Nephron progenitor cell (in vitro differentiated cells): ENCODE results near the gene ALG14.

Experiments
- DNase-seq: peaks from one replicate; pipeline ENCODE4 v3.0.0; 2021
- H3K27ac Mint-ChIP-seq: 2 replicates; pipeline ENCODE4 v1.8.0; 2021; ENCODE audit warnings: mild to moderate bottlenecking, moderate library complexity, mixed read lengths
- H3K27me3 Mint-ChIP-seq: 2 replicates; pipeline ENCODE4 v1.8.0; 2021; ENCODE audit warnings: mild to moderate bottlenecking, low read depth, mixed read lengths; ENCODE audit not compliant: poor library complexity
- H3K36me3 Mint-ChIP-seq: 2 replicates; pipeline ENCODE4 v1.8.0; 2021; ENCODE audit warnings: low read depth, mixed read lengths
- H3K4me1 Mint-ChIP-seq: 2 replicates; pipeline ENCODE4 v1.8.0; 2021; ENCODE audit warnings: mixed read lengths
- H3K4me3 Mint-ChIP-seq: 2 replicates; pipeline ENCODE4 v1.8.0; 2021; ENCODE audit warnings: mild to moderate bottlenecking, moderate library complexity, mixed read lengths
- H3K9me3 Mint-ChIP-seq: 2 replicates; pipeline ENCODE4 v1.8.0; 2021; ENCODE audit warnings: mild to moderate bottlenecking, moderate library complexity, mixed read lengths
- TF ChIP-seq, protein P1 (sequence below): fragments of 200-600 bp; sonication (generic); IDR thresholded peaks from 2 replicates; pipeline ENCODE4 v1.5.0; 2021; ENCODE audit warnings: antibody characterized with exemption

Gene ALG14

DNA sequence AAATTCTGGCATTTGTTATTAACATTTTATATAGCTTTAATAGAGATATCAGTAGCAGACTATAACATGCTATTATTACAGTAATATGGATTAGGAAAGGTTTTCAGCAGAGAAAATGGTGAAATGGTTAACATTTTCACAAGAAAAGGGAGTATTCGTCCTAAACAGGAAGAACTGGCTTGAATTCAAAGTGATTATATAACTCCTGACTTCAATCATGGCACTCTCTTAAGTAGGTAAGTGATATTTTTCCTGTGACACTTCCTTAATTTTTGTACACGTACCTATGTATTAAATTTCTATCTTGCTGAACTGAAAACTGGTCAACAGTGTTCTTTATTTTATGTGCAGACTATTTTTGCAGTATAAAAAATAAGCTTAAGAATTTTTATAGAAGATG, 77.9 kb downstream of the ALG14 start:
- TF ChIP-seq, protein P1, sequence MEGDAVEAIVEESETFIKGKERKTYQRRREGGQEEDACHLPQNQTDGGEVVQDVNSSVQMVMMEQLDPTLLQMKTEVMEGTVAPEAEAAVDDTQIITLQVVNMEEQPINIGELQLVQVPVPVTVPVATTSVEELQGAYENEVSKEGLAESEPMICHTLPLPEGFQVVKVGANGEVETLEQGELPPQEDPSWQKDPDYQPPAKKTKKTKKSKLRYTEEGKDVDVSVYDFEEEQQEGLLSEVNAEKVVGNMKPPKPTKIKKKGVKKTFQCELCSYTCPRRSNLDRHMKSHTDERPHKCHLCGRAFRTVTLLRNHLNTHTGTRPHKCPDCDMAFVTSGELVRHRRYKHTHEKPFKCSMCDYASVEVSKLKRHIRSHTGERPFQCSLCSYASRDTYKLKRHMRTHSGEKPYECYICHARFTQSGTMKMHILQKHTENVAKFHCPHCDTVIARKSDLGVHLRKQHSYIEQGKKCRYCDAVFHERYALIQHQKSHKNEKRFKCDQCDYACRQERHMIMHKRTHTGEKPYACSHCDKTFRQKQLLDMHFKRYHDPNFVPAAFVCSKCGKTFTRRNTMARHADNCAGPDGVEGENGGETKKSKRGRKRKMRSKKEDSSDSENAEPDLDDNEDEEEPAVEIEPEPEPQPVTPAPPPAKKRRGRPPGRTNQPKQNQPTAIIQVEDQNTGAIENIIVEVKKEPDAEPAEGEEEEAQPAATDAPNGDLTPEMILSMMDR = no peak
- no peak for DNase-seq
- Mint-ChIP-seq H3K27ac (no peak overlapping the region), H3K9me3 (no peaks in the 10 kb centered on the region), H3K4me3 (no peak overlapping the region), H3K27me3 (peaks cover 7% of the 10 kb centered on the region), H3K4me1 (peaks cover 27% of the 10 kb centered on the region), H3K36me3 (no peaks in the 10 kb centered on the region)

DNA sequence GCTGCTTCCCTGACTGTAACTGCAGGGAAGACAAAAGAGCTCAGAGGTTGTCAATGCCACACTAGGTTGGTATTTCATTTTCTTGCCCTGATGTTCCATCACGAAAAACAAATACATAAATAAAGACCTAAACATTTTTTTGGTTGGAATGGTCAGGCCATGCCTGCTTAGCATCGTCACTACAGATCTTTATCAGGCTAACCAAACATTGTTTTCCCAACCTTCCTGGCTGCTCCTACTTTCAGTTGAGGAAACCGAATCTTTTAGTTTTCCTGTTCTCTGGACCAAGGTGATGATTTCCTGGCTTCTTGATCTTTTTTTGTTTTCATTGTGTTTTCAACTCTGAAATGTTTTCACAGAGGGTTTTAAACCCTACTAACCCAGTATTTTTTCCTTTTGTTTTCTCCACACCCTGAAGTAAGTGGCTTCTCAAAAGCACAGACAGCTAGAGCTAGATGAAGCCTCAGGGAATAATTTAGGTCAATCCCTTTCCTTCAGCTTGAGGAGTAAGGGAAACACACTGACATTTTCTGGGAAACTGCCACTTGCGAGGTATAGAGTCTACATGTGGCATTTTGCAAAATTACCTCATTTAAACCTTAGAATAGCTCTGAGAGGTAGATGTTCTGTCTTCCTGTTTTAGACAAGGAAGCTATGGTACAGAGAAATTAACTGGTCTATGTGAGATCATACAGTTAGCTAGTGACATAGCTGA, 78.7 kb downstream of the ALG14 start:
- TF ChIP-seq, protein P1 = no peak
- Mint-ChIP-seq H3K4me1 (peaks cover 20% of the 10 kb centered on the region), H3K4me3 (no peak overlapping the region), H3K36me3 (no peaks in the 10 kb centered on the region), H3K27me3 (peaks cover 7% of the 10 kb centered on the region), H3K27ac (peak overlapping the region; percentile 82), H3K9me3 (no peaks in the 10 kb centered on the region)
- no peak for DNase-seq

DNA sequence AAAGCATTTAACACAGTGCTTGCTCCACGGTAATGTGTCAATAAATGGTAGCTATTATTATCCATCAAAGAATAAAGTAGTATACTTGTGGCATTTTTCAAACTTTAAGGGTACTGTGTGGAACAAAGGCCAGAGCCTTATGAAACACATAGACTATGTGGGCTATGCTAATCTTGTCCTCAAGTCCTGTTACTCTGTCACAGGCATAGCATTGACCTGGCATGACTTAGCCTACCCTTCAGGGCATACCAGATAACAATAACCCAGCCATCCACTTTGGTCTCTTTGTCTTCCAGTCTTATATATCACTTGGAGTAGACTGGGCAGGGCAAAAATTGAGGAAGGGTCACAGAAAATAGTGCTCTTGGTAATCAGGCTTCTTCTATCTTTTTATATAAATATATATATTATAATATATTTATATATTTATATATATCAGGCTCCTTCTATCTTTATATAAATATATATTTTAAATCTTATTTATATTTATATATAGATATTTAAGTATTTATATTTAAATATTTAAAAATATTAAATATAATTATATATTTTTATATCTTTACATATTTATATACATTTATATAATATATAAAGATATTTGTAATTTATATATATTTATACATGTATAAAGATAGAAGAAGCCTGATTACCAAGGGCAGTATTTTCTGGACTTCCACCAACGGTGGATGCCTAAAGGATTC, 79.7 kb downstream of the ALG14 start:
- Mint-ChIP-seq H3K4me1 (peaks cover 22% of the 10 kb centered on the region), H3K27ac (no peak overlapping the region), H3K36me3 (no peaks in the 10 kb centered on the region)

DNA sequence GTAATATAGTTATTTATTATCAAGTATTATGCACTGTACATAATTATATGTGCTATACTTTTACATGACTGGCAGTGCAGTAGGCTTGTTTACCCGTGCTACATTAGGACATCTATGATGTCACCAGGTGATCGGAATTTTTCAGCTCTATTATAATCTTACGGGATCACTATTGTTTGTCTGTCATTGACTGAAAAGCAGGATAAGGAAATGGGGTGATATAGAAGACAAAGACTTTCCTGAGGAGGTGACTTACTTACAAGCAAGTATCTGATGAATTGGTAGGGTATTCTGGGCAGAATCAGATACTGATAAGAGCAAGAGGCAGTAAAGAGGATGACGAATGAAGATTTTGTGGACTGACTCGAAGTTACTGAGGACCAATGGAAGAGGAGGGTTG, 80.6 kb downstream of the ALG14 start:
- no peak for DNase-seq
- H3K4me1 Mint-ChIP-seq = peaks cover 24% of the 10 kb centered on the region
- peaks cover 2% of the 10 kb centered on the region for H3K27me3 Mint-ChIP-seq
- no peak overlapping the region for H3K27ac Mint-ChIP-seq
- TF ChIP-seq, protein P1 = no peak
- H3K9me3 Mint-ChIP-seq = no peaks in the 10 kb centered on the region
- H3K4me3 Mint-ChIP-seq = no peak overlapping the region
- no peaks in the 10 kb centered on the region for H3K36me3 Mint-ChIP-seq

More for the DNA sequence above, 79.7 kb downstream of the ALG14 start:
- Mint-ChIP-seq H3K27me3 (peaks cover 6% of the 10 kb centered on the region), H3K9me3 (no peaks in the 10 kb centered on the region), H3K4me3 (no peak overlapping the region)
- TF ChIP-seq, protein P1 = no peak
- no peak for DNase-seq

DNA sequence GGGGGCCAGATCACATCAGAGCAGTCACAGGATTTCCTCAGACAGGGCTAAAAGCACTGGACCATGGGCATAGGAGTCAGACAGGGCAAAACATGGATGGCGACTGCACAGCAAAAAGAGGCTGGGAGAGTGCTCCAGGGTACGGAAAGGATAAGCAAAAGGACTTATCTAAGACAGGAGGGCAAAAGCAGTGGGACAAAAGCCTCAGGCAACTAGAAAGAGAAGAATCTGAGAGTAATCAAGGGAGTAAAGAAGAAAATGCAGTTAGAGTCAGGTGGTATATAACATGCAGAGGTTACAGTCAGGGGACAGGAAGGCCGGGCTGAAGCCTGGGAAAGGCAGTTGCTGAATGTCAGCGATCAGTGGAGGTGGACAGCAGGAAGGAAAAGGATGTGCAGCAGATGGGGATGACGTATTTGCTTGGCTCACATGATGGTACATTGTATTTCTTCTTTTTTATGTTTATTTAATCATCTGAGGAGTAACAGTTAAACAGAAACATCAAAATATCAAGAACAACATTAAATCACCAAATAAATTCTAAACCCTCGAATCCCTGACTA, 82.8 kb downstream of the ALG14 start:
- TF ChIP-seq, protein P1 = no peak
- peaks cover 36% of the 10 kb centered on the region for H3K4me1 Mint-ChIP-seq
- H3K4me3 Mint-ChIP-seq = no peak overlapping the region
- no peaks in the 10 kb centered on the region for H3K9me3 Mint-ChIP-seq
- DNase-seq = no peak
- no peaks in the 10 kb centered on the region for H3K36me3 Mint-ChIP-seq
- H3K27me3 Mint-ChIP-seq = no peaks in the 10 kb centered on the region
- H3K27ac Mint-ChIP-seq = no peak overlapping the region
